BLaER1 treated with 17β-estradiol and CSF1 and Interleukin-3, amounts not matched to agents 10 nM and 100 nM (cell line): Measurements from ENCODE around the gene TBL1X.
A peak's percentile ranks its signal among the peaks of the same experiment; 100 is the strongest.

Source experiments
- H3K27ac ChIP-seq, 11 experiments: shearing (Covaris generic); formaldehyde crosslinking; 2 replicates each; pipeline ENCODE4 v1.8.1; 2022
- H3K27me3 ChIP-seq, 11 experiments: shearing (Covaris generic); formaldehyde crosslinking; 2 replicates each; pipeline ENCODE4 v1.8.1; 2022
- H3K36me3 ChIP-seq, 11 experiments: shearing (Covaris generic); formaldehyde crosslinking; 2 replicates each; pipeline ENCODE4 v1.8.1; 2022
- H3K4me1 ChIP-seq, 10 experiments: shearing (Covaris generic); formaldehyde crosslinking; 2 replicates each; pipeline ENCODE4 v1.8.1; 2022
- H3K4me2 ChIP-seq, 11 experiments: shearing (Covaris generic); formaldehyde crosslinking; 2 replicates each; pipeline ENCODE4 v1.8.1; 2022
- H3K4me3 ChIP-seq, 10 experiments: shearing (Covaris generic); formaldehyde crosslinking; 2 replicates each; pipeline ENCODE4 v1.8.1; 2022
- H3K9ac ChIP-seq, 11 experiments: shearing (Covaris generic); formaldehyde crosslinking; 2 replicates each; pipeline ENCODE4 v1.8.1; 2022
- H3K9me3 ChIP-seq, 11 experiments: shearing (Covaris generic); formaldehyde crosslinking; replicated peaks in 1 of 11; 2 replicates each; pipeline ENCODE4 v1.8.1; 2022
- H4K20me1 ChIP-seq, 11 experiments: shearing (Covaris generic); formaldehyde crosslinking; 2 replicates each; pipeline ENCODE4 v1.8.1; 2022
- Cebpa-rat ChIP-seq, 11 experiments: shearing (Covaris generic); IDR thresholded peaks; 2 replicates each; pipeline ENCODE4 v1.8.1; 2022

Gene TBL1X

DNA sequence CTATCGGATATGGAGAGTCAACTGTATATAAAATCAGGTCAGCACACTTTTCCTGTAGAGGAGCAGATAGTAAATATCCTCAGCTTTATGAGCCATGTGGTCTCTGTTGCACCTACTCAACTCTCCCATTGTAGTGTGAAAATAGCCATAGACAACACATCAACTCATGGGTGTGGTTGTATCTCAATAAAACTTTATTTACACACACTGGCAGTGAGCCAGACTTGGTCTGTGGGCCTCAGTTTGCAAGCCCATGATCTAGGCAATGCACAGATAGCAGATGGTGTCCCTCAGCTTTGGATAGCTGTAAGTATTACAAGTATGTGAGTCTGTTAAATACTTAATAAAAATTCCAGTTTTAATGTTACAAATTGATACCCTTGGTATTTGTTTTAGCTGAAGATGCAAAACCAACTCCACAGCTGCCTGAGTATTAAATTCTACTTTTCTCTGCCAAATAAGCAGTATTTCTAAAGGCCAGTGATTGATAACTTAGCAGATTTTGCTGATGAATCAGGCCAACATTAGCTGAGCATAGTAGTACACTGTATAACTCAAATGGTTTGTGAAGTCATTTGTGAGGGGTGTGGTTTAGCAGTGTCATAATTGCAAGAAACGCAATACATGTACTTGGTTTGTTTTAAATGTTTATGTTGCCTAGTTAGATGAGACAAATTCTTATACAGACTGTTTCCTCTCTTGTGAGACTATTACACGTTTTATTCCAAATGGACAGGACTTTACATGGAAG lies 213.5 kb downstream of the TBL1X start:
- Histone ChIP-seq H3K4me3 (no peak overlapping the region), H3K36me3 (peaks cover 8 to 84% (median 38%) of the 10 kb centered on the region in 11 experiments; a peak in 18 of 22 replicates), H3K27ac (peak overlapping the region in 1 of 11 experiments; percentile 74; a peak in 1 of 22 replicates), H3K27me3 (no peaks in the 10 kb centered on the region), H3K4me1 (peaks cover 0 to 50% (median 18%) of the 10 kb centered on the region in 10 experiments; a peak in 14 of 20 replicates), H3K9me3 (0 out of 22 replicates have a peak, but pooled peaks cover 0 to 6% (median 0%) of the 10 kb centered on the region in 11 experiments), H3K9ac (no peak overlapping the region), H3K4me2 (peak overlapping the region in 3 of 11 experiments; percentile 78 to 87 (median 86); a peak in 6 of 22 replicates), H4K20me1 (peaks cover 0 to 46% (median 12%) of the 10 kb centered on the region in 11 experiments; a peak in 11 of 22 replicates)
- TF ChIP-seq Cebpa-rat (IDR thresholded peaks at IDR 0.05): no peak

- Histone ChIP-seq H3K27ac (no peak overlapping the region), H4K20me1 (peaks cover 0 to 63% (median 12%) of the 10 kb centered on the region in 11 experiments; a peak in 12 of 22 replicates), H3K36me3 (peaks cover 30 to 90% (median 48%) of the 10 kb centered on the region in 11 experiments; a peak in 21 of 22 replicates), H3K4me1 (peaks cover 0 to 45% (median 17%) of the 10 kb centered on the region in 10 experiments; a peak in 14 of 20 replicates), H3K4me2 (peak overlapping the region in 2 of 11 experiments; percentile 11 to 39; a peak in 3 of 22 replicates), H3K9me3 (0 out of 22 replicates have a peak, but pooled peaks cover 0 to 5% (median 0%) of the 10 kb centered on the region in 11 experiments), H3K27me3 (no peaks in the 10 kb centered on the region), H3K4me3 (no peak overlapping the region), H3K9ac (no peak overlapping the region)
- TF ChIP-seq Cebpa-rat (IDR thresholded peaks at IDR 0.05): no peak
Measured at GRCh38 chrX:9681011-9681410, 216.2 kb downstream of the TBL1X start.

DNA sequence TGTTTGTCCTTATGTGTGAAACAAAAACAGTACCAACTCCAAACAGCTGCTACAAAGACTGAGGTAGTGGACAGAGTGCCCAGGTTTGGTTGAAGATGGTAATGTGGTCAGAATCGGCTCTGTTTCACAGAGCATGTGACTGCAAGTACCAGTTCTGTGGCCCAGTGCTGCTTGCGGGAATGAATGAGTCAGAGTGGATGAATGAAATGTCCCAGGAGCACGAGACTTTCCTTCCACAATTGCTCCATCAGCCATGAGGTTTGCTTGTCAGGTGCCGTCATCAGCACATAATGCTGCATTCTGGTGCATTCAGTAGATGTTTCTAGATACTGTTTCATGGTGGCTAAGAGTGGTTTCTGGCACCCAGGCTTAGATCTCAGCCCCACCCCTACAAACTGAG lies 216.6 kb downstream of the TBL1X start:
- H3K9ac ChIP-seq: no peak overlapping the region
- 0 out of 22 replicates have a peak, but pooled peaks cover 0 to under 1% (median 0%) of the 10 kb centered on the region in 11 experiments for H3K9me3 ChIP-seq
- H3K27me3 ChIP-seq: no peaks in the 10 kb centered on the region
- peaks cover 0 to 60% (median 15%) of the 10 kb centered on the region in 11 experiments; a peak in 12 of 22 replicates for H4K20me1 ChIP-seq
- peaks cover 34 to 90% (median 52%) of the 10 kb centered on the region in 11 experiments for H3K36me3 ChIP-seq
- no peak overlapping the region for H3K4me3 ChIP-seq
- no peak for TF ChIP-seq Cebpa-rat (IDR thresholded peaks at IDR 0.05)
- peaks cover 0 to 41% (median 14%) of the 10 kb centered on the region in 10 experiments; a peak in 14 of 20 replicates for H3K4me1 ChIP-seq
- H3K4me2 ChIP-seq: peak overlapping the region in 2 of 11 experiments; percentile 11 to 39; a peak in 4 of 22 replicates
- H3K27ac ChIP-seq: 0 out of 22 replicates have a peak overlapping the region, but pooled peaks of 1 of the 11 experiments have one; percentile 9

- no peaks in the 10 kb centered on the region for H3K9me3 ChIP-seq
- H3K4me1 ChIP-seq: peaks cover 0 to 32% (median 4%) of the 10 kb centered on the region in 10 experiments; a peak in 14 of 20 replicates
Measured at GRCh38 chrX:9682456-9682855, 217.6 kb downstream of the TBL1X start.

DNA sequence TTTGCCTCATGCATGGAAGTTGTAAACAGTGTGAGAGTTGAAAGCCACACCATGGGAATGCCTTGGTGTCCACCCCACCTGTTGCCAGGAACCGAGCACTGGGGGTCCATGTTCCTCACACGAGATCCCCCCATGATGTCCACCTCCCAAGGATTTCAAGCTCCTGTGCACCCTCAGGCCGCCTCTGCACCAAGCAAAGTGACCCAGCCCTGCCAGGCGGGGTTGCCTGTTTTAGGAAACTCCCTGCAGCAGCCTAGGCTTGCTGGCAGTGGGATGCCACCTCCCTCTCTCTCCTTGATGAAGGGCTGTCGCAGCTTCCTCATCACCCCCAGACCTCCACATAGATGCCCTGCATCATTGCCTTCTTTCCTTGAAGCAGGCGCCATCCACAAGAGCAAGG lies 218.0 kb downstream of the TBL1X start:
- no peak for TF ChIP-seq Cebpa-rat (IDR thresholded peaks at IDR 0.05)
- Histone ChIP-seq H3K4me3 (no peak overlapping the region), H4K20me1 (peaks cover 0 to 66% (median 15%) of the 10 kb centered on the region in 11 experiments; a peak in 12 of 22 replicates), H3K9me3 (no peaks in the 10 kb centered on the region), H3K9ac (no peak overlapping the region), H3K36me3 (peaks cover 44 to 99% (median 59%) of the 10 kb centered on the region in 11 experiments), H3K4me1 (peaks cover 0 to 28% (median under 1%) of the 10 kb centered on the region in 10 experiments; a peak in 9 of 20 replicates), H3K4me2 (no peak overlapping the region), H3K27ac (no peak overlapping the region), H3K27me3 (no peaks in the 10 kb centered on the region)

More at GRCh38 chrX:9682456-9682855, 217.6 kb downstream of the TBL1X start:
- no peak overlapping the region for H3K9ac ChIP-seq
- H4K20me1 ChIP-seq: peaks cover 0 to 62% (median 15%) of the 10 kb centered on the region in 11 experiments; a peak in 12 of 22 replicates
- H3K4me3 ChIP-seq: no peak overlapping the region
- peaks cover 42 to 99% (median 57%) of the 10 kb centered on the region in 11 experiments for H3K36me3 ChIP-seq
- TF ChIP-seq Cebpa-rat (IDR thresholded peaks at IDR 0.05): no peak
- no peaks in the 10 kb centered on the region for H3K27me3 ChIP-seq
- no peak overlapping the region for H3K4me2 ChIP-seq
- no peak overlapping the region for H3K27ac ChIP-seq

DNA sequence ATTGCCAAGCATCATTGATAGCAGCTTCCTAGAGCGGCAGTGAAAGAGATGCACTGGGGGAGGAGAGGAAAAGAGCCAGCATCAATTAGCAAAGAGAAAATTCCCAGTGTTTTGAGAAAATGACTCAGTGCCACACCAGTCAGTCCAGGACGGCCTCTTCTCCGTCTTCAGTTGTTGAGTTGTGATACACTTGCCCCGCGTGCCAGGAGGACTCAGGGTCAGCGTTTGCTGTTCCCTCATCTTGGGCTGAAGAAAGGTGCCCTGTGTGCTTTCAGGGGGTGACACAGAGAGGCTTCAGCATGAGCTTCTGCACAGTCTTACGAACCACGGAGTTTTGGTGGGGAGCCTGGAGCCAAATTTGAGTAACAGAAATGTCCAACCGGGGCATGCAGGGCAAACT lies 218.5 kb downstream of the TBL1X start:
- H3K36me3 ChIP-seq: peaks cover 49 to 99% (median 63%) of the 10 kb centered on the region in 11 experiments
- no peaks in the 10 kb centered on the region for H3K27me3 ChIP-seq
- H3K4me1 ChIP-seq: peaks cover 0 to 23% (median 0%) of the 10 kb centered on the region in 10 experiments; a peak in 7 of 20 replicates
- H4K20me1 ChIP-seq: peaks cover 0 to 68% (median 16%) of the 10 kb centered on the region in 11 experiments; a peak in 12 of 22 replicates
- H3K27ac ChIP-seq: no peak overlapping the region
- no peak for TF ChIP-seq Cebpa-rat (IDR thresholded peaks at IDR 0.05)
- H3K9me3 ChIP-seq: no peaks in the 10 kb centered on the region
- H3K9ac ChIP-seq: no peak overlapping the region
- H3K4me3 ChIP-seq: no peak overlapping the region
- H3K4me2 ChIP-seq: no peak overlapping the region

DNA sequence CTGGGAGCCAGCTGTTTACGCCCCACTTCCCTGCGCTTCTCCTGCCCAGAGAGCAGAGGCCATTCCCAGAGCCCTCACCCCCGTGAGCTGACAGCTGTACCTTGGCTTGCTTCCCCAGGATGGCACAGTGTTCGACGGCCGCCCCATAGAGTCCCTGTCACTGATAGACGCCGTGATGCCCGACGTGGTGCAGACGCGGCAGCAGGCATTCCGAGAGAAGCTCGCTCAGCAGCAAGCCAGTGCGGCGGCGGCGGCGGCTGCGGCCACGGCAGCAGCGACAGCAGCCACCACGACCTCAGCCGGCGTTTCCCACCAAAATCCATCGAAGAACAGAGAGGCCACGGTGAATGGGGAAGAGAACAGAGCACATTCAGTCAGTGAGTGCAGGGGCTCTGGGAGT lies 223.0 kb downstream of the TBL1X start:
- Histone ChIP-seq H3K9me3 (no peaks in the 10 kb centered on the region), H3K4me2 (no peak overlapping the region), H3K27me3 (no peaks in the 10 kb centered on the region), H3K4me1 (peaks cover 0 to 4% (median 0%) of the 10 kb centered on the region in 10 experiments; a peak in 2 of 20 replicates), H3K9ac (no peak overlapping the region), H3K4me3 (no peak overlapping the region), H4K20me1 (peaks cover 0 to 49% (median 5%) of the 10 kb centered on the region in 11 experiments; a peak in 10 of 22 replicates), H3K27ac (no peak overlapping the region), H3K36me3 (peaks cover 68 to 100% (median 92%) of the 10 kb centered on the region in 11 experiments)
- TF ChIP-seq Cebpa-rat (IDR thresholded peaks at IDR 0.05): no peak

GRCh38 chrX:9688833-9689232 lies 224.0 kb downstream of the TBL1X start:
- no peak overlapping the region for H3K4me3 ChIP-seq
- TF ChIP-seq Cebpa-rat (IDR thresholded peaks at IDR 0.05): no peak
- H4K20me1 ChIP-seq: peaks cover 0 to 40% (median 0%) of the 10 kb centered on the region in 11 experiments; a peak in 6 of 22 replicates
- H3K9me3 ChIP-seq: no peaks in the 10 kb centered on the region
- no peak overlapping the region for H3K4me2 ChIP-seq
- H3K27me3 ChIP-seq: no peaks in the 10 kb centered on the region
- peaks cover 74 to 100% (median 94%) of the 10 kb centered on the region in 11 experiments for H3K36me3 ChIP-seq
- peaks cover 0 to 12% (median 0%) of the 10 kb centered on the region in 10 experiments; a peak in 6 of 20 replicates for H3K4me1 ChIP-seq
- H3K9ac ChIP-seq: no peak overlapping the region
- no peak overlapping the region for H3K27ac ChIP-seq

DNA sequence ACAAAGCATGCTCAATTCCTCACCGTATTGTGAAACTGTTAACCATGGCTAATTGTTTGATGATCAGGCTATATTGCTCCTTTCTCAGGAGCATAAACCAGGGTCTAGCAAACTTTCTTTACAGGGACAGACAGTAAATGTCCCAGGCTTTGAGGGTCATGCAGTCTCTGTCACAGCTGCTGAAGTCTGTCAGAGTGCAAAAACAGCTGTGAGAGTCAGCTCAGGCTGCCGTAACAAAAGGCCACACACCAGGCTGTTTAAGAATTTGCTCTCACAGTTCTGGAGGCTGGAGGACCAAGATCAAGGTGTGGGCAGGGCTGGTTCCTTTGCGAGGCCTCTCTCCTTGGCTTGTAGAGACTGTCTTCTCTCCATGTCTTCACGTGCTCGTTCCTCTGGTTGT lies 225.2 kb downstream of the TBL1X start:
- H3K9me3 ChIP-seq: no peaks in the 10 kb centered on the region
- H3K27me3 ChIP-seq: no peaks in the 10 kb centered on the region
- peaks cover 0 to 13% (median 0%) of the 10 kb centered on the region in 10 experiments; a peak in 6 of 20 replicates for H3K4me1 ChIP-seq
- peaks cover 0 to 28% (median 0%) of the 10 kb centered on the region in 11 experiments; a peak in 4 of 22 replicates for H4K20me1 ChIP-seq
- H3K36me3 ChIP-seq: peaks cover 80 to 100% (median 92%) of the 10 kb centered on the region in 11 experiments
- TF ChIP-seq Cebpa-rat (IDR thresholded peaks at IDR 0.05): no peak
- no peak overlapping the region for H3K27ac ChIP-seq
- no peak overlapping the region for H3K9ac ChIP-seq
- H3K4me2 ChIP-seq: no peak overlapping the region
- no peak overlapping the region for H3K4me3 ChIP-seq
